CD8-positive, alpha-beta memory T cell (primary cell): ENCODE results near the gene MUC5B. TPM values are rescaled to one million over a fixed set of nuclear protein-coding genes. Genes with fewer than 3 reads are reported as not detected.

Experiments used
- CTCF ChIA-PET: fragments of 350-600 bp; sonication (Branson Sonifier 250); formaldehyde crosslinking; loops from one replicate; lab custom pipeline; 2021; ENCODE audit warnings: antibody characterized with exemption; lab: Charles Lee
- POLR2A ChIA-PET: fragments of 350-600 bp; sonication (Branson Sonifier 250); formaldehyde crosslinking; loops from one replicate; lab custom pipeline; 2021; ENCODE audit warnings: antibody characterized with exemption; lab: Charles Lee
- DNase-seq, 5 donors: peaks; one replicate each; pipeline versions ENCODE4 v3.0.0 to v3.0.0-alpha.2; 2020 to 2022; ENCODE audit warnings: mixed read lengths in 1 of 5
- H3K27ac ChIP-seq: one replicate; pipeline ENCODE4 v1.7.0; 2013; ENCODE audit warnings: low read depth, mild to moderate bottlenecking, low read length, moderate library complexity
- H3K27me3 ChIP-seq: 2 replicates; pipeline ENCODE4 v1.7.0; 2013; ENCODE audit warnings: low read length, mild to moderate bottlenecking; ENCODE audit not compliant: insufficient read depth, poor library complexity, severe bottlenecking
- H3K36me3 ChIP-seq: 2 replicates; pipeline ENCODE4 v1.7.0; 2013; ENCODE audit warnings: mild to moderate bottlenecking, low read length, moderate library complexity; ENCODE audit not compliant: insufficient read depth
- H3K4me1 ChIP-seq: 2 replicates; pipeline ENCODE4 v1.7.0; 2013; ENCODE audit warnings: mild to moderate bottlenecking, low read length, moderate library complexity; ENCODE audit not compliant: insufficient read depth
- H3K4me3 ChIP-seq: 2 replicates; pipeline ENCODE4 v1.7.0; 2013; ENCODE audit warnings: mild to moderate bottlenecking, low read length
- H3K9me3 ChIP-seq: 2 replicates; pipeline ENCODE4 v1.7.0; 2013; ENCODE audit warnings: mild to moderate bottlenecking, low read length
- H3K27ac Mint-ChIP-seq, 8 donors: one replicate each; pipeline ENCODE4 v1.8.0; 2020 to 2021; ENCODE audit warnings: mixed read lengths in 8 of 8, mild to moderate bottlenecking in 6 of 8, inconsistent platforms in 3 of 8, moderate library complexity in 3 of 8
- H3K27me3 Mint-ChIP-seq, 2 donors: one replicate each; pipeline ENCODE4 v1.8.0; 2020 to 2021; ENCODE audit warnings: mixed read lengths in 2 of 2, mild to moderate bottlenecking in 1 of 2, moderate library complexity in 1 of 2
- H3K36me3 Mint-ChIP-seq, 3 donors: one replicate each; pipeline ENCODE4 v1.8.0; 2020 to 2021; ENCODE audit warnings: mixed read lengths in 3 of 3, inconsistent platforms in 1 of 3, mild to moderate bottlenecking in 1 of 3
- H3K4me1 Mint-ChIP-seq, 3 donors: one replicate each; pipeline ENCODE4 v1.8.0; 2020 to 2021; ENCODE audit warnings: mixed read lengths in 3 of 3, inconsistent platforms in 1 of 3, mild to moderate bottlenecking in 1 of 3
- H3K4me3 Mint-ChIP-seq, 7 donors: one replicate each; pipeline ENCODE4 v1.8.0; 2020 to 2021; ENCODE audit warnings: mixed read lengths in 7 of 7, mild to moderate bottlenecking in 6 of 7, moderate library complexity in 4 of 7, inconsistent platforms in 2 of 7
- H3K9me3 Mint-ChIP-seq, 5 donors: one replicate each; pipeline ENCODE4 v1.8.0; 2020 to 2022; ENCODE audit warnings: mixed read lengths in 5 of 5, mild to moderate bottlenecking in 3 of 5, moderate library complexity in 2 of 5, inconsistent platforms in 1 of 5
- polyA plus RNA-seq: library from polyadenylated mRNA; unstranded; fragments of 300-500 nt; fragmentation: Illumina TruSeq; gene quantifications from one replicate; pipeline ENCODE4 v1.2.3, GENCODE V29; 2021
- total RNA-seq, 2 experiments: library from RNA; stranded (reverse); gene quantifications; one replicate each; pipeline ENCODE4 v1.2.3, GENCODE V29; 2021

MUC5B gene
- total and polyA plus RNA-seq, 3 experiments from 2014 or later = not detected

DNA sequence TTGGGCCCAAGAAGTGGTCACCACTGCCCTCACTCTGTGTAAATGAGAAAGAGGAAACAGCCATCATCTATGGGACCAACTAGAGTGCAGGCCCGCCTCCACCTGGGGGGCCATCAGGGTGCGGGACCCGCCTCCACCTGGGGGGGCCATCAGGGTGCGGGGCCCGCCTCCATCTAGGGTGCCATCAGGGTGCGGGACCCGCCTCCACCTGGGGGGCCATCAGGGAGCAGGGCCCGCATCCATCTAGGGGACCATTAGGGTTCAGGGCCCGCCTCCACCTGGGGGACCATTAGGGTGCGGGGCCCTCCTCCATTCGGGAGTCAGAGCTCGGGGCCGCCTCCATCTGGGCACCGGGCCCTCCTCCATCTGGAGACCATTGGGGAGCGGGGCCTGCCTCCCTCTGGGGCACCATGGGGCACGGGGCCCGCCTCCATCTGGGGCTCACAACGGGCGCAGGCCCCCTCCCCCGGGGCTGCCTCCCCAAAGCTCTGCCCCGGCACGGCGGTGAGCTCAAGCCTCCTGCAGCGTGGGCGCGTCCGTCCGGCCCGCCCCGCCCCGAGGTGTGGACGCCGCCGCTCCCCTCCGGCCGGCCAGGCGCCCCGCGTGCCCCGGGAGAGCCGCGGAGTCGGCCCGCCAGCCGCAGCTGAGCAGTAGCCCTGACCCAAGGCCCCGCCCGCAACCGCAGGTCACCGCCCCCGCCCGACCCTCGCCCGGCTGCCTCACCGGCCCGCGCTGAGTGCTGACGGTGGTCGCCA is 86.1 kb downstream of the MUC5B start:
- Mint-ChIP-seq H3K4me1 (peaks cover 36 to 60% (median 49%) of the 10 kb centered on the region in 3 donors), H3K27me3 (no peaks in the 10 kb centered on the region), H3K4me3 (peak overlapping the region; percentile 71 to 94 (median 88)), H3K36me3 (peaks cover 0 to 31% (median 3%) of the 10 kb centered on the region in 3 donors), H3K27ac (peak overlapping the region in 7 of 8 donors; percentile 78 to 96 (median 94)), H3K9me3 (no peaks in the 10 kb centered on the region)
- ChIA-PET POLR2A (interaction anchor here (0.9 to 2.3 kb wide), 4 partner anchors 46 to 265 kb away, joined by 3 to 17 read pairs (median 7); partner anchors contain the start of gene BRSK2), CTCF (interaction anchor here (0.9 to 1.4 kb wide), 3 partner anchors 26 to 344 kb away, joined by 3 to 5 read pairs (median 5); no protein-coding TSS in a partner anchor)
- H3K27ac ChIP-seq = peak overlapping the region; percentile 66
- H3K4me1 ChIP-seq = peaks cover 35% of the 10 kb centered on the region
- no peaks in the 10 kb centered on the region for H3K36me3 ChIP-seq
- DNase-seq = peak in 1 of 5 donors; percentile 66
- H3K27me3 ChIP-seq = no peaks in the 10 kb centered on the region
- no peaks in the 10 kb centered on the region for H3K9me3 ChIP-seq
- peak overlapping the region; percentile 54 for H3K4me3 ChIP-seq

GRCh38 chr11:1309498-1310317 is 86.8 kb downstream of the MUC5B start, which contains the start of gene TOLLIP:
Gene TOLLIP, minus strand, starts transcription at chr11:1309632. Its CDS starts 134 bp downstream, at chr11:1309498.
- H3K27me3 Mint-ChIP-seq = no peaks in the 10 kb centered on the region
- no peaks in the 10 kb centered on the region for H3K27me3 ChIP-seq
- no peaks in the 10 kb centered on the region for H3K9me3 ChIP-seq
- H3K4me1 Mint-ChIP-seq = peaks cover 34 to 53% (median 42%) of the 10 kb centered on the region in 3 donors
- peaks cover 0 to 28% (median 2%) of the 10 kb centered on the region in 3 donors for H3K36me3 Mint-ChIP-seq
- POLR2A ChIA-PET = interaction anchor here (1.4 to 2.3 kb wide), 3 partner anchors 47 to 80 kb away, joined by 6 to 17 read pairs (median 8); partner anchors contain the start of gene BRSK2
- DNase-seq = peak; percentile 98 to 100 (median 98)
- H3K4me3 Mint-ChIP-seq = peak within 1 kb of the TSS; percentile 85 to 95 (median 90)
- H3K4me3 ChIP-seq = peak within 1 kb of the TSS; percentile 83
- peak within 1 kb of the TSS; percentile 94 to 99 (median 96) for H3K27ac Mint-ChIP-seq
- H3K27ac ChIP-seq = peak within 1 kb of the TSS; percentile 84
- H3K36me3 ChIP-seq = no peaks in the 10 kb centered on the region
- no peaks in the 10 kb centered on the region for H3K9me3 Mint-ChIP-seq
- CTCF ChIA-PET = interaction anchor here (0.9 to 1.4 kb wide), 5 partner anchors 19 to 343 kb away, joined by 3 to 5 read pairs (median 5); no protein-coding TSS in a partner anchor
- peaks cover 35% of the 10 kb centered on the region for H3K4me1 ChIP-seq

DNA sequence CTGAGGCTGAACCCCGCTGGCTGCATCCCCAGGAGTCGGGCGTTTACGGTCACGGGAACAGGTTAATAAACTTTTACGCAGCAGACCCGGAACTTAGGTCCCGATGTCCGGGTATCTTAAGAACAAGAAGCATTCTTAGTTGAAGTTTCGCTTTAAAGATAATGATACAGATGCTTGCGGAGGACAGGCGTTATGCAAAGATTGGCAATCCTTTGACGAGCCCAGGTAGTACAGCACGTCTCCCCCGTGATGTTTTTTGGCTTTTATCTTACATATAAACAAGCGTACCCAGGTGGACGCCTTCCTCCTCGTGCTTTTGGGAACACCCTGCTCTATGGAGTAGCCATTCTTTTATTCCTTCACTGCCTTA is 87.4 kb downstream of the MUC5B start:
- Histone ChIP-seq H3K4me3 (peak overlapping the region; percentile 83), H3K27me3 (no peaks in the 10 kb centered on the region), H3K9me3 (no peaks in the 10 kb centered on the region), H3K36me3 (no peaks in the 10 kb centered on the region), H3K27ac (peak overlapping the region; percentile 84), H3K4me1 (peaks cover 35% of the 10 kb centered on the region)
- H3K36me3 Mint-ChIP-seq = peaks cover 0 to 22% (median 0%) of the 10 kb centered on the region in 3 donors
- CTCF ChIA-PET = interaction anchor here (1.0 to 1.4 kb wide), 4 partner anchors 17 to 48 kb away, joined by 3 to 5 read pairs (median 4); no protein-coding TSS in a partner anchor
- no peaks in the 10 kb centered on the region for H3K27me3 Mint-ChIP-seq
- POLR2A ChIA-PET = interaction anchor here (1.8 to 2.3 kb wide), 2 partner anchors 48 to 79 kb away, joined by 8 to 17 read pairs; partner anchors contain the start of gene BRSK2
- H3K4me3 Mint-ChIP-seq = peak overlapping the region; percentile 85 to 95 (median 90)
- no peaks in the 10 kb centered on the region for H3K9me3 Mint-ChIP-seq
- peaks cover 34 to 47% (median 37%) of the 10 kb centered on the region in 3 donors for H3K4me1 Mint-ChIP-seq
- peak overlapping the region; percentile 89 to 99 (median 94) for H3K27ac Mint-ChIP-seq
- peak in 1 of 5 donors; percentile 33 for DNase-seq

- Histone ChIP-seq H3K36me3 (no peaks in the 10 kb centered on the region), H3K4me3 (peak overlapping the region; percentile 83), H3K27ac (no peak overlapping the region), H3K4me1 (peaks cover 35% of the 10 kb centered on the region), H3K9me3 (no peaks in the 10 kb centered on the region), H3K27me3 (no peaks in the 10 kb centered on the region)
- POLR2A ChIA-PET = interaction anchor here (0.8 to 1.3 kb wide), 3 partner anchors 17 to 78 kb away, joined by 3 to 5 read pairs (median 4); partner anchors contain the start of gene BRSK2
- Mint-ChIP-seq H3K9me3 (no peaks in the 10 kb centered on the region), H3K27me3 (no peaks in the 10 kb centered on the region), H3K27ac (peak overlapping the region; percentile 89 to 99 (median 94)), H3K36me3 (peaks cover 0 to 16% (median 0%) of the 10 kb centered on the region in 3 donors), H3K4me1 (peaks cover 34 to 42% (median 37%) of the 10 kb centered on the region in 3 donors), H3K4me3 (peak overlapping the region; percentile 85 to 95 (median 90))
- CTCF ChIA-PET = interaction anchor here (0.7 to 1.5 kb wide), 5 partner anchors 10 to 263 kb away, joined by 3 to 6 read pairs (median 4); no protein-coding TSS in a partner anchor
- DNase-seq = peak; percentile 43 to 81 (median 55)
Observed at GRCh38 chr11:1310772-1311468, 88.1 kb downstream of the MUC5B start.

Other genes with a start within 250 kb of the MUC5B start
- not detected for gene MUC6, start 186.3 kb upstream of the MUC5B start, total RNA-seq
- gene MUC6, start 186.3 kb upstream of the MUC5B start, polyA plus RNA-seq = not detected
- not detected for gene MUC2, start 148.2 kb upstream of the MUC5B start, total RNA-seq
- gene MUC2, start 148.2 kb upstream of the MUC5B start, polyA plus RNA-seq = not detected
- gene MUC5AC, start 65.1 kb upstream of the MUC5B start, total RNA-seq = not detected
- gene MUC5AC, start 65.1 kb upstream of the MUC5B start, polyA plus RNA-seq = not detected
- 10 to 100 TPM; 36.3 to 41.8 TPM for gene TOLLIP, start 86.6 kb downstream of the MUC5B start, total RNA-seq
- 31.1 TPM for gene TOLLIP, start 86.6 kb downstream of the MUC5B start, polyA plus RNA-seq
- gene BRSK2, start 166.9 kb downstream of the MUC5B start, total RNA-seq = under 1 TPM; 0.35 to 0.59 TPM
- gene BRSK2, start 166.9 kb downstream of the MUC5B start, polyA plus RNA-seq = 0.23 TPM